Measurements from ENCODE around the gene ARRB1.

Gene ARRB1

DNA sequence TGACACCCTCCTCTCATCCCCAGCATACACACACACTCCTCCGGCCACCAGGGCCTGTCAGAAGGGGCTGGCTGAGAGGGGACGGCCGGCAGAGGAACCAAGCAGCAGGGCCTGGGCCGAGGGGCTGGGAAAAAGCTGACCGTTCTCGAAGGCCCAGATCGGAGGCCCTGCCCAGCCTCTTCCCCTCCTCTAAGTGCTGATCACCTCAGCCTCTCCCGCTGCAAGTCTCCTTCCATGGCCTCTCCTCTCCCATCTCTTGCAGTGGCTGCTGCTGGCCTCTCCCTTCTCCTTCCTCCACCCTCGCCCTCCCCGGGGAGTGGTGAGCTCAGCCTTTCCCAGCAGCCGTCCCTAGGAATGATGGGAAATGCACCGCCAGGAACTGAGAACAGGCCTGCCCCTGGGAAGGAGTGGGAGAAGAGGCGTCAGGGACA is 39.6 kb downstream of the ARRB1 start:
- TF ChIP-seq, protein P1, sequence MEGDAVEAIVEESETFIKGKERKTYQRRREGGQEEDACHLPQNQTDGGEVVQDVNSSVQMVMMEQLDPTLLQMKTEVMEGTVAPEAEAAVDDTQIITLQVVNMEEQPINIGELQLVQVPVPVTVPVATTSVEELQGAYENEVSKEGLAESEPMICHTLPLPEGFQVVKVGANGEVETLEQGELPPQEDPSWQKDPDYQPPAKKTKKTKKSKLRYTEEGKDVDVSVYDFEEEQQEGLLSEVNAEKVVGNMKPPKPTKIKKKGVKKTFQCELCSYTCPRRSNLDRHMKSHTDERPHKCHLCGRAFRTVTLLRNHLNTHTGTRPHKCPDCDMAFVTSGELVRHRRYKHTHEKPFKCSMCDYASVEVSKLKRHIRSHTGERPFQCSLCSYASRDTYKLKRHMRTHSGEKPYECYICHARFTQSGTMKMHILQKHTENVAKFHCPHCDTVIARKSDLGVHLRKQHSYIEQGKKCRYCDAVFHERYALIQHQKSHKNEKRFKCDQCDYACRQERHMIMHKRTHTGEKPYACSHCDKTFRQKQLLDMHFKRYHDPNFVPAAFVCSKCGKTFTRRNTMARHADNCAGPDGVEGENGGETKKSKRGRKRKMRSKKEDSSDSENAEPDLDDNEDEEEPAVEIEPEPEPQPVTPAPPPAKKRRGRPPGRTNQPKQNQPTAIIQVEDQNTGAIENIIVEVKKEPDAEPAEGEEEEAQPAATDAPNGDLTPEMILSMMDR (IDR thresholded peaks at IDR 0.05; ENCODE audit: low read depth, low read length) = no peak
- TF ChIP-seq POLR2A (IDR thresholded peaks at IDR 0.05; ENCODE audit: extremely low read depth, insufficient read length) = no peak
- no peak for TF ChIP-seq MYC (IDR thresholded peaks at IDR 0.05; ENCODE audit: low read depth, low read length)
- no peak for TF ChIP-seq MAX (IDR thresholded peaks at IDR 0.05; ENCODE audit: low read depth, low read length)
- DNase-seq (ENCODE audit: low read depth) = no peak

GRCh38 chr11:75308986-75309385 is 42.5 kb downstream of the ARRB1 start:
- no peak for TF ChIP-seq MYC (IDR thresholded peaks at IDR 0.05; ENCODE audit: low read depth, low read length)
- TF ChIP-seq, protein P1 (IDR thresholded peaks at IDR 0.05; ENCODE audit: low read depth, low read length) = no peak
- TF ChIP-seq POLR2A (IDR thresholded peaks at IDR 0.05; ENCODE audit: extremely low read depth, insufficient read length) = no peak
- no peak for TF ChIP-seq MAX (IDR thresholded peaks at IDR 0.05; ENCODE audit: low read depth, low read length)
- H3K4me3 ChIP-seq (ENCODE audit: low read depth, low read length) = no peak overlapping the region
- no peak for DNase-seq (ENCODE audit: low read depth)

More for the DNA sequence above, 39.6 kb downstream of the ARRB1 start:
- no peak overlapping the region for H3K4me3 ChIP-seq (ENCODE audit: low read depth, low read length)

- TF ChIP-seq MAX (IDR thresholded peaks at IDR 0.05; ENCODE audit: low read depth, low read length) (no peak), POLR2A (IDR thresholded peaks at IDR 0.05; ENCODE audit: extremely low read depth, insufficient read length) (no peak), MYC (IDR thresholded peaks at IDR 0.05; ENCODE audit: low read depth, low read length) (no peak)
- TF ChIP-seq, protein P1 (IDR thresholded peaks at IDR 0.05; ENCODE audit: low read depth, low read length) = no peak
- no peak overlapping the region for H3K4me3 ChIP-seq (ENCODE audit: low read depth, low read length)
- DNase-seq (ENCODE audit: low read depth) = no peak
These were observed 43.3 kb downstream of the ARRB1 start for GRCh38 chr11:75308116-75308515.

GRCh38 chr11:75307058-75307457 is 44.4 kb downstream of the ARRB1 start:
- DNase-seq (ENCODE audit: low read depth) = no peak
- H3K4me3 ChIP-seq (ENCODE audit: low read depth, low read length) = no peak overlapping the region
- TF ChIP-seq POLR2A (IDR thresholded peaks at IDR 0.05; ENCODE audit: extremely low read depth, insufficient read length) = no peak
- TF ChIP-seq, protein P1 (IDR thresholded peaks at IDR 0.05; ENCODE audit: low read depth, low read length) = no peak
- no peak for TF ChIP-seq MYC (IDR thresholded peaks at IDR 0.05; ENCODE audit: low read depth, low read length)
- TF ChIP-seq MAX (IDR thresholded peaks at IDR 0.05; ENCODE audit: low read depth, low read length) = no peak

- no peak overlapping the region for H3K4me3 ChIP-seq (ENCODE audit: low read depth, low read length)
- TF ChIP-seq MYC (IDR thresholded peaks at IDR 0.05; ENCODE audit: low read depth, low read length) (no peak), MAX (IDR thresholded peaks at IDR 0.05; ENCODE audit: low read depth, low read length) (no peak), POLR2A (IDR thresholded peaks at IDR 0.05; ENCODE audit: extremely low read depth, insufficient read length) (no peak)
- TF ChIP-seq, protein P1 (IDR thresholded peaks at IDR 0.05; ENCODE audit: low read depth, low read length) = no peak
- DNase-seq (ENCODE audit: low read depth) = no peak
These were observed 44.9 kb downstream of the ARRB1 start for GRCh38 chr11:75306529-75306928.
